ENCODE data around the gene OMA1. TPM values are rescaled to one million over a fixed set of nuclear protein-coding genes. Genes with fewer than 3 reads are reported as not detected.

Gene OMA1
- total RNA-seq, 4 donors from 2014 or later = 17.9 to 31.5 (median 27.8) TPM

DNA sequence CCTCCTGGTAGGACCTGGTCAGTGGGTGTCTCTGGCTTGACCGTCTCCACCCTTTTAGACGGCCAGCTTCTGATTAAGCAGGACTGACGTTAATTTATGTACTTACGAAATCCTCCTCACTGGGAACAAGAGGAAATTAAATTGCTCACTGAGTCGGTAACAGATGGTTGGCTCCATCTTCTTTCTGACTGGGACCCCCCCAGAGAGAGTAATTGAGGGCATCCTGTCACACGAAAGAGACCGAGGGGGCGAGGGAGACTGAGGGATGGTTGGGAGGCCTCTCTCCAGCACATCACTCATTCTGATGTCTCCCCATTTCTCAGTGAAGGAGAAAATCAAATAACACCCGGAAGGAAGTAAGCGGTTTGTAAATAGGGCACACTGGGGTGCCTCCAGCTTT lies 104.8 kb downstream of the OMA1 start:
- DNase-seq (ENCODE audit: low spot score in 2 of 2) = no peak
- 56% methylated on average over 10 of the region's 10 CpGs for WGBS
- no peak overlapping the region for H3K4me3 ChIP-seq
- H3K36me3 ChIP-seq = no peaks in the 10 kb centered on the region
- no peak overlapping the region for H3K27ac ChIP-seq
- TF ChIP-seq EP300 (IDR thresholded peaks at IDR 0.05) (no peak), POLR2AphosphoS5 (IDR thresholded peaks at IDR 0.05) (no peak), POLR2A (IDR thresholded peaks at IDR 0.05) (no peak)
- TF ChIP-seq, protein P1, sequence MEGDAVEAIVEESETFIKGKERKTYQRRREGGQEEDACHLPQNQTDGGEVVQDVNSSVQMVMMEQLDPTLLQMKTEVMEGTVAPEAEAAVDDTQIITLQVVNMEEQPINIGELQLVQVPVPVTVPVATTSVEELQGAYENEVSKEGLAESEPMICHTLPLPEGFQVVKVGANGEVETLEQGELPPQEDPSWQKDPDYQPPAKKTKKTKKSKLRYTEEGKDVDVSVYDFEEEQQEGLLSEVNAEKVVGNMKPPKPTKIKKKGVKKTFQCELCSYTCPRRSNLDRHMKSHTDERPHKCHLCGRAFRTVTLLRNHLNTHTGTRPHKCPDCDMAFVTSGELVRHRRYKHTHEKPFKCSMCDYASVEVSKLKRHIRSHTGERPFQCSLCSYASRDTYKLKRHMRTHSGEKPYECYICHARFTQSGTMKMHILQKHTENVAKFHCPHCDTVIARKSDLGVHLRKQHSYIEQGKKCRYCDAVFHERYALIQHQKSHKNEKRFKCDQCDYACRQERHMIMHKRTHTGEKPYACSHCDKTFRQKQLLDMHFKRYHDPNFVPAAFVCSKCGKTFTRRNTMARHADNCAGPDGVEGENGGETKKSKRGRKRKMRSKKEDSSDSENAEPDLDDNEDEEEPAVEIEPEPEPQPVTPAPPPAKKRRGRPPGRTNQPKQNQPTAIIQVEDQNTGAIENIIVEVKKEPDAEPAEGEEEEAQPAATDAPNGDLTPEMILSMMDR (IDR thresholded peaks at IDR 0.05) = no peak
- H3K4me1 ChIP-seq = no peaks in the 10 kb centered on the region
- H3K27me3 ChIP-seq = no peaks in the 10 kb centered on the region
- no peaks in the 10 kb centered on the region for H3K9me3 ChIP-seq

DNA sequence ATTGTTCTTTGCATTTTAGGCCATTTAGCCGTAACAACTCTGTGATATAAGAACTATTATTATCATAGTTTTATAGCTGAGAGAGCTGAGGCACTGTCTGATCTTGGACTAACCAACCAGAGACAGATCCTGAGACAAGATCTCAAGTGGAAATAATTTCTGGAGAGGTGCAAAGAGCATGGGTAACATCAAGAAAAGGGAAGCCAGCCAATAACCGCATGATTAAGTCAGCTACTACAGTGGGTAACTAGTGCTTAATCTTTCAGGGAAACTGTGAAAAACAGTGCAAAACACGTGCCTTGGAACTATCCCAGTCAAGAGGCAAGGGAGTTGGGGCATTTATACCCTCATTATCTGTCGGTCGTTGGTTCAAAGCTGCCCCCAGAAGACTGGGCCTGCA lies 105.8 kb downstream of the OMA1 start:
- H3K4me1 ChIP-seq = no peaks in the 10 kb centered on the region
- DNase-seq (ENCODE audit: low spot score in 2 of 2) = no peak
- TF ChIP-seq POLR2AphosphoS5 (IDR thresholded peaks at IDR 0.05) (no peak), POLR2A (IDR thresholded peaks at IDR 0.05) (no peak), EP300 (IDR thresholded peaks at IDR 0.05) (no peak)
- TF ChIP-seq, protein P1 (IDR thresholded peaks at IDR 0.05) = no peak
- H3K27ac ChIP-seq = no peak overlapping the region
- H3K36me3 ChIP-seq = no peaks in the 10 kb centered on the region
- no peak overlapping the region for H3K4me3 ChIP-seq
- no peaks in the 10 kb centered on the region for H3K9me3 ChIP-seq
- WGBS = 87% methylated on average over 5 of the region's 5 CpGs
- H3K27me3 ChIP-seq = no peaks in the 10 kb centered on the region

DNA sequence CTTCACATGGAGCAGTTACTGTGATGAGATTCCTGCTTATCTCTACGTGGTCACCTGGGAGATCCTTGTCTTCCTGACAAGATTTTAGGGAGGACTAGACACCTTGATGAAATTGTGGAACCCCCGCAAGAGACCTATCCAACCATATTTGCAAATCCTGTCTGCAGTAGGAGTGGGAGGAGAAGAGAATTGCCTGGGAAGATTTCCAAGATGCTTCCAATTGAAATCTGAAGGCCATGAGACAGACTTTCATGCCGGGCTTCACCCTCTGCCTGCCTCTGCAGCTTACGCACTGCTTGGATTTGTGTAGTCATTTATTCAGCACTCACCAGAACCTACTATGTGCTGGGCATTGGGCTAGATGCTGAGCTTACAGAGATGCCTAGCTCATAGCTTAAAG lies 106.6 kb downstream of the OMA1 start:
- 80% methylated on average over 4 of the region's 4 CpGs for WGBS
- TF ChIP-seq EP300 (IDR thresholded peaks at IDR 0.05) (no peak), POLR2AphosphoS5 (IDR thresholded peaks at IDR 0.05) (no peak), POLR2A (IDR thresholded peaks at IDR 0.05) (no peak)
- TF ChIP-seq, protein P1 (IDR thresholded peaks at IDR 0.05) = no peak
- H3K27me3 ChIP-seq = no peaks in the 10 kb centered on the region

DNA sequence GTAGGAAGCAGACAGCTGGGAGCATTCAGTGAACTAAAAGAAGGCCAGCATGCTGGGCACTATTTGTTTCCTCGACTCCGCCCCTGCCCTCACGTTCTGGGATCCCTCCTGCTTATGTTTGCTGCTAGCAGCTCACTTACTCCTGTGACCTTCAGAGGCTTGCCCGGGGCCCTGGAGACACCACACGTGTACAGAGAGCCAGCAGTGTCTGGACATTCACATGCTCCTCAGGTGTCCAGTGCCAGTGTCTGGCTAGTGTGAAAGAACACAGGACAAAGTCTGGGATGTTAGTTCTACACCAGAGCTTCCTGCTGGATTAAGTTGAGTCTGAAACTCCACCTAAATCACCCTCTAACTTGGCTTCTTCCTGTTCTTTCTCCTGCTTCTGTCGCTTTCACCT lies 108.1 kb downstream of the OMA1 start:
- no peaks in the 10 kb centered on the region for H3K4me1 ChIP-seq
- no peaks in the 10 kb centered on the region for H3K9me3 ChIP-seq
- H3K27ac ChIP-seq = no peak overlapping the region
- H3K36me3 ChIP-seq = no peaks in the 10 kb centered on the region
- WGBS = 84% methylated on average over 6 of the region's 6 CpGs
- H3K4me3 ChIP-seq = no peak overlapping the region
- TF ChIP-seq EP300 (IDR thresholded peaks at IDR 0.05) (no peak), POLR2A (IDR thresholded peaks at IDR 0.05) (no peak), POLR2AphosphoS5 (IDR thresholded peaks at IDR 0.05) (no peak)
- TF ChIP-seq, protein P1 (IDR thresholded peaks at IDR 0.05) = no peak
- no peak for DNase-seq (ENCODE audit: low spot score in 2 of 2)
- no peaks in the 10 kb centered on the region for H3K27me3 ChIP-seq

More for the DNA sequence above, 106.6 kb downstream of the OMA1 start:
- Histone ChIP-seq H3K4me1 (no peaks in the 10 kb centered on the region), H3K9me3 (no peaks in the 10 kb centered on the region), H3K27ac (no peak overlapping the region), H3K36me3 (no peaks in the 10 kb centered on the region), H3K4me3 (no peak overlapping the region)
- no peak for DNase-seq (ENCODE audit: low spot score in 2 of 2)

DNA sequence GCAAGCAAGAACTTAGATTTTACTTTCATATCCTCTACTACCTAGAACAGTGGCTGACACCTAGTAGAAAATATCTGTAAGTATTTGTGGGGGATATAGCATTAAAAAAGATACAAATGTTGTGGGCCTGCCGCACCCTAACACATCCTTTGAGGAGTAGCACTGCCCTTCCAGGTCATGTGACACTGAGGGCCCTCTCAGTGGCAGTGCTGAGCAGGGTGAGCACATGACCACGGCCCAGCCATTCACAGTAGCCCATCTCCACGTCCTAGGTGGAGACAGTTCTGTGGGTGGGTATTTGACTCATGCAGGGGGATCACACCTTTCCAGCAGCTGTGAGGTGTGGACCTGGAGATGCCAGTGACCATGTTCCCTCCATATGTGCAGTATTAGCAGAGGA lies 108.9 kb downstream of the OMA1 start:
- Histone ChIP-seq H3K36me3 (no peaks in the 10 kb centered on the region), H3K27ac (no peak overlapping the region), H3K4me3 (no peak overlapping the region), H3K9me3 (no peaks in the 10 kb centered on the region), H3K4me1 (peaks cover 3% of the 10 kb centered on the region), H3K27me3 (no peaks in the 10 kb centered on the region)
- no peak for TF ChIP-seq POLR2AphosphoS5 (IDR thresholded peaks at IDR 0.05)
- TF ChIP-seq EP300 (IDR thresholded peaks at IDR 0.05) = no peak
- no peak for TF ChIP-seq POLR2A (IDR thresholded peaks at IDR 0.05)
- TF ChIP-seq, protein P1 (IDR thresholded peaks at IDR 0.05) = no peak
- 83% methylated on average over 3 of the region's 3 CpGs for WGBS
- no peak for DNase-seq (ENCODE audit: low spot score in 2 of 2)
